ENCODE results near the gene ARFGAP3. TPM values are rescaled to one million over a fixed set of nuclear protein-coding genes. Genes with fewer than 3 reads are reported as not detected.

Gene ARFGAP3
- total RNA-seq, 2 experiments from 2014 or later: 22.5 to 23.0 TPM

GRCh38 chr22:42816336-42816735 is 40.7 kb downstream of the ARFGAP3 start:
- peaks cover 10% of the 10 kb centered on the region for H3K36me3 Mint-ChIP-seq (ENCODE audit: low read depth)
- no peak overlapping the region for H3K27ac Mint-ChIP-seq
- ChIA-PET POLR2A (no interaction called here), CTCF (interaction anchor here (0.9 to 1.8 kb wide), 3 partner anchors 35 to 195 kb away, joined by 3 to 6 read pairs (median 3); no protein-coding TSS in a partner anchor)
- H3K9me3 Mint-ChIP-seq (ENCODE audit: low read depth): no peaks in the 10 kb centered on the region
- no peak for ATAC-seq
- H3K4me1 Mint-ChIP-seq: peaks cover 5% of the 10 kb centered on the region
- intact Hi-C loops (cut with DNase I, micrococcal nuclease): no loop called here
- no peak overlapping the region for H3K4me3 Mint-ChIP-seq
- no peaks in the 10 kb centered on the region for H3K27me3 Mint-ChIP-seq
- DNase-seq: no peak

GRCh38 chr22:42814616-42815015 is 42.5 kb downstream of the ARFGAP3 start:
- intact Hi-C loops (cut with DNase I, micrococcal nuclease): no loop called here
- ChIA-PET POLR2A (no interaction called here), CTCF (no interaction called here)
- no peak for ATAC-seq
- Mint-ChIP-seq H3K27ac (no peak overlapping the region), H3K4me3 (no peak overlapping the region), H3K9me3 (ENCODE audit: low read depth) (no peaks in the 10 kb centered on the region), H3K4me1 (no peaks in the 10 kb centered on the region), H3K27me3 (no peaks in the 10 kb centered on the region), H3K36me3 (ENCODE audit: low read depth) (peaks cover 9% of the 10 kb centered on the region)
- DNase-seq: no peak

GRCh38 chr22:42814215-42814614 is 42.9 kb downstream of the ARFGAP3 start:
- Mint-ChIP-seq H3K27ac (no peak overlapping the region), H3K4me3 (no peak overlapping the region), H3K27me3 (no peaks in the 10 kb centered on the region), H3K4me1 (no peaks in the 10 kb centered on the region), H3K9me3 (ENCODE audit: low read depth) (no peaks in the 10 kb centered on the region), H3K36me3 (ENCODE audit: low read depth) (peaks cover 9% of the 10 kb centered on the region)
- POLR2A ChIA-PET: no interaction called here
- DNase-seq (no peak), ATAC-seq (no peak)
- CTCF ChIA-PET: no interaction called here
- intact Hi-C loops (cut with DNase I, micrococcal nuclease): no loop called here

GRCh38 chr22:42813501-42813900 is 43.6 kb downstream of the ARFGAP3 start:
- POLR2A ChIA-PET: no interaction called here

GRCh38 chr22:42811459-42811858 is 45.6 kb downstream of the ARFGAP3 start:
- CTCF ChIA-PET: interaction anchor here (1.0 kb wide), 1 partner anchor 9 kb away, joined by 3 read pairs; no protein-coding TSS in a partner anchor
- no peak for ATAC-seq
- no peaks in the 10 kb centered on the region for H3K4me1 Mint-ChIP-seq

More at GRCh38 chr22:42813501-42813900, 43.6 kb downstream of the ARFGAP3 start:
- Mint-ChIP-seq H3K27ac (no peak overlapping the region), H3K9me3 (ENCODE audit: low read depth) (no peaks in the 10 kb centered on the region), H3K4me3 (no peak overlapping the region), H3K36me3 (ENCODE audit: low read depth) (peaks cover 12% of the 10 kb centered on the region), H3K4me1 (no peaks in the 10 kb centered on the region), H3K27me3 (no peaks in the 10 kb centered on the region)
- CTCF ChIA-PET: no interaction called here
- DNase-seq (no peak), ATAC-seq (no peak)
- intact Hi-C loops (cut with DNase I, micrococcal nuclease): no loop called here

GRCh38 chr22:42808521-42808920 is 48.6 kb downstream of the ARFGAP3 start:
- intact Hi-C loops (cut with DNase I, micrococcal nuclease): no loop called here
- ATAC-seq (no peak), DNase-seq (no peak)
- Mint-ChIP-seq H3K27ac (no peak overlapping the region), H3K4me3 (no peak overlapping the region), H3K36me3 (ENCODE audit: low read depth) (peaks cover 17% of the 10 kb centered on the region), H3K27me3 (no peaks in the 10 kb centered on the region), H3K9me3 (ENCODE audit: low read depth) (no peaks in the 10 kb centered on the region), H3K4me1 (no peaks in the 10 kb centered on the region)
- ChIA-PET POLR2A (no interaction called here), CTCF (interaction anchor here (1.4 kb wide), 1 partner anchor 12 kb away, joined by 4 read pairs; no protein-coding TSS in a partner anchor)

More at GRCh38 chr22:42811459-42811858, 45.6 kb downstream of the ARFGAP3 start:
- H3K4me3 Mint-ChIP-seq: no peak overlapping the region
- H3K27ac Mint-ChIP-seq: no peak overlapping the region
- H3K9me3 Mint-ChIP-seq (ENCODE audit: low read depth): no peaks in the 10 kb centered on the region
- no peaks in the 10 kb centered on the region for H3K27me3 Mint-ChIP-seq
- POLR2A ChIA-PET: no interaction called here
- no peak for DNase-seq
- peaks cover 20% of the 10 kb centered on the region for H3K36me3 Mint-ChIP-seq (ENCODE audit: low read depth)
- intact Hi-C loops (cut with DNase I, micrococcal nuclease): no loop called here

GRCh38 chr22:42807185-42807584 is 49.9 kb downstream of the ARFGAP3 start:
- DNase-seq (no peak), ATAC-seq (no peak)
- ChIA-PET CTCF (interaction anchor here (0.8 to 1.4 kb wide), 2 partner anchors 13 to 253 kb away, joined by 3 to 4 read pairs; no protein-coding TSS in a partner anchor), POLR2A (no interaction called here)
- intact Hi-C loops (cut with DNase I, micrococcal nuclease): no loop called here
- no peak overlapping the region for H3K27ac Mint-ChIP-seq
- no peaks in the 10 kb centered on the region for H3K9me3 Mint-ChIP-seq (ENCODE audit: low read depth)
- no peak overlapping the region for H3K4me3 Mint-ChIP-seq
- peaks cover 13% of the 10 kb centered on the region for H3K36me3 Mint-ChIP-seq (ENCODE audit: low read depth)
- H3K27me3 Mint-ChIP-seq: no peaks in the 10 kb centered on the region
- no peaks in the 10 kb centered on the region for H3K4me1 Mint-ChIP-seq

GRCh38 chr22:42805998-42806830 is 50.9 kb downstream of the ARFGAP3 start:
- Mint-ChIP-seq H3K4me1 (no peaks in the 10 kb centered on the region), H3K36me3 (ENCODE audit: low read depth) (peaks cover 13% of the 10 kb centered on the region), H3K27me3 (no peaks in the 10 kb centered on the region), H3K27ac (no peak overlapping the region), H3K4me3 (no peak overlapping the region), H3K9me3 (ENCODE audit: low read depth) (no peaks in the 10 kb centered on the region)
- ChIA-PET CTCF (interaction anchor here (0.8 kb wide), 1 partner anchor 254 kb away, joined by 3 read pairs; no protein-coding TSS in a partner anchor), POLR2A (no interaction called here)
- DNase-seq (no peak), ATAC-seq (no peak)
- intact Hi-C loops (cut with DNase I, micrococcal nuclease): no loop called here

GRCh38 chr22:42805016-42805997 is 51.8 kb downstream of the ARFGAP3 start:
- CTCF ChIA-PET: interaction anchor here (0.6 to 0.9 kb wide), 3 partner anchors 15 to 145 kb away, joined by 3 to 4 read pairs (median 3); no protein-coding TSS in a partner anchor
- DNase-seq (no peak), ATAC-seq (no peak)
- Mint-ChIP-seq H3K27me3 (no peaks in the 10 kb centered on the region), H3K4me3 (no peak overlapping the region), H3K27ac (no peak overlapping the region), H3K36me3 (ENCODE audit: low read depth) (peaks cover 16% of the 10 kb centered on the region), H3K9me3 (ENCODE audit: low read depth) (no peaks in the 10 kb centered on the region), H3K4me1 (no peaks in the 10 kb centered on the region)
- intact Hi-C loops (cut with DNase I, micrococcal nuclease): no loop called here
- POLR2A ChIA-PET: no interaction called here

GRCh38 chr22:42803389-42803788 is 53.7 kb downstream of the ARFGAP3 start:
- Mint-ChIP-seq H3K36me3 (ENCODE audit: low read depth) (peaks cover 16% of the 10 kb centered on the region), H3K4me3 (no peak overlapping the region), H3K9me3 (ENCODE audit: low read depth) (no peaks in the 10 kb centered on the region), H3K4me1 (no peaks in the 10 kb centered on the region), H3K27ac (no peak overlapping the region), H3K27me3 (no peaks in the 10 kb centered on the region)
- intact Hi-C loops (cut with DNase I, micrococcal nuclease): no loop called here
- no peak for DNase-seq
- ATAC-seq: no peak
- POLR2A ChIA-PET: no interaction called here
- CTCF ChIA-PET: interaction anchor here (1.1 to 2.0 kb wide), 2 partner anchors 17 to 22 kb away, joined by 3 to 5 read pairs; no protein-coding TSS in a partner anchor

- ChIA-PET CTCF (interaction anchor here (0.6 to 1.7 kb wide), 2 partner anchors 20 to 56 kb away, joined by 4 to 7 read pairs; no protein-coding TSS in a partner anchor), POLR2A (no interaction called here)
- H3K27me3 Mint-ChIP-seq: no peaks in the 10 kb centered on the region
- peaks cover 8% of the 10 kb centered on the region for H3K36me3 Mint-ChIP-seq (ENCODE audit: low read depth)
- no peak for ATAC-seq
- no peak overlapping the region for H3K4me3 Mint-ChIP-seq
- no peaks in the 10 kb centered on the region for H3K4me1 Mint-ChIP-seq
- intact Hi-C loops (cut with DNase I, micrococcal nuclease): no loop called here
- H3K9me3 Mint-ChIP-seq (ENCODE audit: low read depth): no peaks in the 10 kb centered on the region
- no peak for DNase-seq
- no peak overlapping the region for H3K27ac Mint-ChIP-seq
Observed at GRCh38 chr22:42801252-42802080, 55.6 kb downstream of the ARFGAP3 start.
